Ovary (tissue), 9 donors: ENCODE measurements around the gene CCL19. TPM values are rescaled to one million over a fixed set of nuclear protein-coding genes. Genes with fewer than 3 reads are reported as not detected.

Experiments
- DNase-seq, 5 donors: peaks; one replicate each; pipeline ENCODE4 v3.0.0-alpha.2; 2019 to 2020
- H3K27ac ChIP-seq, 2 donors: fragments of 200-600 bp; one replicate each; pipeline versions ENCODE4 v1.5.1 to v1.8.0; 2019 to 2022
- H3K27me3 ChIP-seq: fragments of 200-600 bp; one replicate; pipeline ENCODE4 v1.8.0; 2022
- H3K36me3 ChIP-seq: fragments of 200-600 bp; sonication (generic); one replicate; pipeline ENCODE4 v1.5.1; 2019
- H3K4me1 ChIP-seq: one replicate; pipeline ENCODE4 v1.8.1; 2013; ENCODE audit warnings: mild to moderate bottlenecking, moderate library complexity; ENCODE audit not compliant: insufficient read depth
- H3K4me3 ChIP-seq: fragments of 200-600 bp; sonication (generic); one replicate; pipeline ENCODE4 v1.5.1; 2017
- H3K9me3 ChIP-seq, 2 donors: fragments of 200-600 bp in 1 of 2; sonication (generic) in 1 of 2; one replicate each; pipeline versions ENCODE4 v1.5.1 to v1.8.1; 2013 to 2019; ENCODE audit warnings: mild to moderate bottlenecking in 1 of 2, moderate library complexity in 1 of 2
- EP300 ChIP-seq: sonication (generic); formaldehyde crosslinking; IDR thresholded peaks from one replicate; pipeline ENCODE4 v1.6.1; 2017; ENCODE audit warnings: antibody characterized with exemption
- POLR2A ChIP-seq: fragments of 450-650 bp; IDR thresholded peaks from one replicate; pipeline ENCODE4 v1.6.1; 2017; ENCODE audit warnings: antibody characterized with exemption, mild to moderate bottlenecking, moderate library complexity
- WGBS, 3 donors: extraction: QIAGEN DNeasy Blood & Tissue Kit in 1 of 3; methylation state at CpG; one replicate each; pipeline versions ENCODE4 v1.1.5 to v1.1.7; 2013 to 2017; 5-methylcytosine and 5-hydroxymethylcytosine counted together
- intact Hi-C, 4 donors: fragments of 100-400 bp; cut with DNase I; formaldehyde crosslinking; loops; one replicate each; pipeline versions ENCODE4 v1.11.0 to v1.15.1; 2022 to 2023
- polyA plus RNA-seq, 2 donors: library from polyadenylated mRNA; stranded (reverse); fragments of 200-250 nt in 1 of 2; fragments of 350-450 nt in 1 of 2; fragmentation: Illumina TruSeq in 1 of 2; extraction: RNeasy Lipid Tissue Mini Kit (QIAGEN cat#74804) in 1 of 2; gene quantifications; one replicate each; pipeline ENCODE4 v1.2.3, GENCODE V29; 2013 to 2014
- total RNA-seq, 7 donors: library from RNA; depleted of rRNA in 2 of 7; stranded (reverse); fragments of >200 nt in 2 of 7; fragmentation: NEBNext Ultra II Directional in 3 of 7; extraction: Animal tissue kit (Norgen Biotek cat#: 25700) in 3 of 7; gene quantifications; one replicate each; pipeline versions ENCODE4 v1.1.0 to v1.2.4, GENCODE V29; 2016 to 2023
- TF ChIP-seq, protein P1 (sequence below), 3 donors: fragments of 450-650 bp in 2 of 3; fragments of 200-600 bp in 1 of 3; IDR thresholded peaks; one replicate each; pipeline versions ENCODE4 v1.5.1 to v1.8.0; 2016 to 2022; ENCODE audit warnings: antibody characterized with exemption in 3 of 3, mild to moderate bottlenecking in 1 of 3
- donor health status: DM: no; HTN: no; CAD: no; lungs with moderate emphysema.
- donor health status: DM: no; HTN: no; CAD: no.
- donor health status: Bipolar disorder and iron deficiency.
- donor health status: DM: yes; HTN: yes; CAD: no.
- donor health status: DM: no; HTN: no; CAD: no.
- donor health status: DM: yes; HTN: yes; CAD: no.

The CCL19 gene
- total and polyA plus RNA-seq, 9 donors: 0.40 to 14.9 (median 7.7) TPM; not detected in 5

DNA sequence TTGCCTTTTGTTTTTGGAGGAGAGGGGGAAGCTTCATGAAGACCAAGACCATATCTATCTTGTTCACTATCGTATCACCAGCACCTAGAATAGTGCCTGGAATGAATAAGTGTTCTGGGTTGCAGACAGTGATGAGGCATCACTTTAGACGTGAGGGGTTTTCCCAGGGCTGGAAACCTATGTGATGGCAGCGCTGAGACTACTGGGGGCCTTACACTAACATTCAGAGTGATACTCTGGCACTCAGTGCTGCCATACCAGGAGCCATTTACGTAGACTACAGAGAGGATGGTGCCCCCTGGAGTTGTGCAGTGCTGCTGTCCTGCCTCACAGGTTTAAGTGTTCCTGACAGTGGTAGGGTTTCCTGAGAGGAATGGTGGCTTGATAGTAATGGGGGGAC is 6.9 kb downstream of the CCL19 start:
- Histone ChIP-seq H3K4me3 (no peak overlapping the region), H3K9me3 (no peaks in the 10 kb centered on the region), H3K27me3 (no peaks in the 10 kb centered on the region), H3K36me3 (no peaks in the 10 kb centered on the region), H3K4me1 (no peaks in the 10 kb centered on the region), H3K27ac (no peak overlapping the region)
- TF ChIP-seq POLR2A (no peak), EP300 (no peak)
- TF ChIP-seq, protein P1, sequence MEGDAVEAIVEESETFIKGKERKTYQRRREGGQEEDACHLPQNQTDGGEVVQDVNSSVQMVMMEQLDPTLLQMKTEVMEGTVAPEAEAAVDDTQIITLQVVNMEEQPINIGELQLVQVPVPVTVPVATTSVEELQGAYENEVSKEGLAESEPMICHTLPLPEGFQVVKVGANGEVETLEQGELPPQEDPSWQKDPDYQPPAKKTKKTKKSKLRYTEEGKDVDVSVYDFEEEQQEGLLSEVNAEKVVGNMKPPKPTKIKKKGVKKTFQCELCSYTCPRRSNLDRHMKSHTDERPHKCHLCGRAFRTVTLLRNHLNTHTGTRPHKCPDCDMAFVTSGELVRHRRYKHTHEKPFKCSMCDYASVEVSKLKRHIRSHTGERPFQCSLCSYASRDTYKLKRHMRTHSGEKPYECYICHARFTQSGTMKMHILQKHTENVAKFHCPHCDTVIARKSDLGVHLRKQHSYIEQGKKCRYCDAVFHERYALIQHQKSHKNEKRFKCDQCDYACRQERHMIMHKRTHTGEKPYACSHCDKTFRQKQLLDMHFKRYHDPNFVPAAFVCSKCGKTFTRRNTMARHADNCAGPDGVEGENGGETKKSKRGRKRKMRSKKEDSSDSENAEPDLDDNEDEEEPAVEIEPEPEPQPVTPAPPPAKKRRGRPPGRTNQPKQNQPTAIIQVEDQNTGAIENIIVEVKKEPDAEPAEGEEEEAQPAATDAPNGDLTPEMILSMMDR (IDR thresholded peaks at IDR 0.05): no peak
- intact Hi-C loops: no loop called here
- no peak for DNase-seq
- 87 to 95% (median 94%) methylated on average over 4 of the region's 4 CpGs for WGBS, 3 donors

DNA sequence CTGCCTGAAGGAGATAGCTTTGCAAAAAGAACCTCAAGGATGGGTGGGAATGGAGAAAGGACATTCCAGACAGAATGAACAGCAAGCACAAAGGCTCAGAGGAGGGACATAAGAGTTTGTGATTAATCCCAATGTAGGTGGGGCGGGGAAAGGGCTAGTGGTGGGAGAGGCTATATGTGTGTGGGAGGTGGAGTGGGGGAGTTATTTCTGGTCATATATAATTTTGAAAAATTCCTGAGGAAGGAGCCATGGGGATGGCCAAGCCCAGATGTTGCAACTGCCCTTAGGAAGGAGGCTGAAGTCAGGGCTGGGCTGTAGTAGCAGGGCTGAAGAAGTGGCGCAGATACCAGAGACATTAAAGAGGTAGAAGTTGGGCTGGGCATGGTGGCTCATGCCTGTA is 15.2 kb downstream of the CCL19 start:
- H3K27ac ChIP-seq: no peak overlapping the region
- DNase-seq: no peak
- no peaks in the 10 kb centered on the region for H3K4me1 ChIP-seq
- H3K36me3 ChIP-seq: no peaks in the 10 kb centered on the region
- H3K27me3 ChIP-seq: no peaks in the 10 kb centered on the region
- no peak overlapping the region for H3K4me3 ChIP-seq
- intact Hi-C loops: no loop called here
- H3K9me3 ChIP-seq: no peaks in the 10 kb centered on the region
- TF ChIP-seq, protein P1 (IDR thresholded peaks at IDR 0.05): no peak
- TF ChIP-seq EP300: no peak
- no peak for TF ChIP-seq POLR2A
- WGBS, 3 donors: 89 to 98% (median 98%) methylated on average over 2 of the region's 2 CpGs

DNA sequence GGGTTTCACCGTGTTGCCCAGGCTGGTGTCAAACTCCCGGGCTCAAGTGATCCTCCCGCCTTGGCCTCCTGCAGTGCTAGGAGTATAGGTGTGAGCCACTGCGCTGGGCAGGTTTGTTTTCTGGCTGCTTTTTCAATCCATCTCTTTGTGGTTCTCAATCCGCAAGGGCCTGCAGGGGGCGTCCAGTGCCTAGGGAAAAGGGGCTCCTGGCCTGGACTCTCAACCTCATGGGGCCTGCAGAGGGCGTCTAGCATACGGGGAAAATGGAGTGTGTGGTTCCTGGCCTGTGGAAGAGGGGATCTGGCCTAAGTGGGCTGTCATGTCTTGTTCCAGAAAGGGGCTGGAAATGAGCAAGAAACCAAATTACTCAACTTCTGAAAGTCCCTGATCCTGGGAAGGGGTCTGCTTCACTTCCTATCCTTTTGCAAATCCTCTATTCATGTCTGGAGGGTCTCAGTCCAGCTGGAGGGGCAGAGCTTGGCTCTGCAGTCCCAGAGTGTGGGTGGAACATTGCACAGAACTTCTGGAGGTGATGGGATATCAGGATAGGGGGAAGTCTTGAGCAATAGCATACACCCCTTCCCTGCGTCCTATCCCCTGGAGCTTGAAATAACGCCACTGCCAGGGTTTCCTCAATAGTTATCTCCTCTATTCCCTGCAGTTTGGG is 15.9 kb downstream of the CCL19 start:
- DNase-seq: peak in 2 of 5 donors; percentile 43 to 59
- H3K9me3 ChIP-seq: no peaks in the 10 kb centered on the region
- intact Hi-C loops: no loop called here
- H3K27me3 ChIP-seq: no peaks in the 10 kb centered on the region
- no peak overlapping the region for H3K27ac ChIP-seq
- no peaks in the 10 kb centered on the region for H3K36me3 ChIP-seq
- WGBS, 3 donors: 48 to 50% (median 50%) methylated on average over 10 of the region's 10 CpGs
- H3K4me1 ChIP-seq: no peaks in the 10 kb centered on the region
- no peak overlapping the region for H3K4me3 ChIP-seq
- TF ChIP-seq POLR2A: no peak
- TF ChIP-seq, protein P1 (IDR thresholded peaks at IDR 0.05): peak in 1 of 3 donors; percentile 11

DNA sequence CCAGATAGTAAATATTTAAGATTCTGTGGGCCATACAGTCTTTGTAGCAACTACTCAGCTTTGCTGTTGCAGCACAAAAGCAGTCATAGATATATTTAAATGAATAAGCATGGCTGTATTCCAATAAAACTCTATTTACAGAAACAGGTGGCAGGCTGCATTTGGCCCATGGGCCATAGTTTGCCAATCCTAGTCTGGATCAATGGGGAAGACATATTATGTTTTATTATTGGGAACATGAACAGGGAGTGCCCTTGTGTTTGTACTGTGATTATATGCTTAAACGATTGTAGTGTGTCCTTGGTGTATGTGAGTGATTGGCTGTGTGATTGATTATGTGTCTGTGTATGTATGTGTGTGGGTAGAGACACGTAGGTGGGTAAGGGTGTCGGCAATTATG is 16.6 kb downstream of the CCL19 start:
- no peak for TF ChIP-seq POLR2A
- no peak for TF ChIP-seq EP300
- TF ChIP-seq, protein P1 (IDR thresholded peaks at IDR 0.05): no peak
- Histone ChIP-seq H3K4me1 (no peaks in the 10 kb centered on the region), H3K4me3 (no peak overlapping the region), H3K36me3 (no peaks in the 10 kb centered on the region), H3K27me3 (no peaks in the 10 kb centered on the region), H3K9me3 (no peaks in the 10 kb centered on the region), H3K27ac (no peak overlapping the region)
- WGBS, 3 donors: 82 to 84% (median 84%) methylated on average over 3 of the region's 3 CpGs
- intact Hi-C loops: no loop called here
- no peak for DNase-seq
